Measurements from ENCODE around the gene SNX6.
A peak's percentile ranks its signal among the peaks of the same experiment; 100 is the strongest.

The SNX6 gene

GRCh38 chr14:34633742-34634141, 3.8 kb upstream of the SNX6 start:
- DNase-seq = no peak

- no peak for DNase-seq
Observed at GRCh38 chr14:34632411-34632978, 2.5 kb upstream of the SNX6 start.

DNA sequence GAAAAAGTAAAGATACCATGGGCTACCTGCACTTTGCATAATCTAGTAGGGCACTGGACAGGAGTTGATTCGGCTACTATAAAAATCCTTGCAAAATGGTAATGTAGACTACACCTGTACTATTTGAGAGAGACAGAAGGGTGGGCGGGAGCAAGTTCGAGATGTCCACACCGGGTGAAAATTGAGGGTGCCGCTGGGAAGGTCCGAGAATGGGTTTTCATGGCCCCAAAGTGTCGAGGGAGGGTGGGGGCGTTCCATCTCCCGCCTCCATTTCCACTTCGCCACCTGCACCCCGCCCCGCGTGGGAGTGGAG, 648 bp downstream of the SNX6 start:
- DNase-seq = no peak

DNA sequence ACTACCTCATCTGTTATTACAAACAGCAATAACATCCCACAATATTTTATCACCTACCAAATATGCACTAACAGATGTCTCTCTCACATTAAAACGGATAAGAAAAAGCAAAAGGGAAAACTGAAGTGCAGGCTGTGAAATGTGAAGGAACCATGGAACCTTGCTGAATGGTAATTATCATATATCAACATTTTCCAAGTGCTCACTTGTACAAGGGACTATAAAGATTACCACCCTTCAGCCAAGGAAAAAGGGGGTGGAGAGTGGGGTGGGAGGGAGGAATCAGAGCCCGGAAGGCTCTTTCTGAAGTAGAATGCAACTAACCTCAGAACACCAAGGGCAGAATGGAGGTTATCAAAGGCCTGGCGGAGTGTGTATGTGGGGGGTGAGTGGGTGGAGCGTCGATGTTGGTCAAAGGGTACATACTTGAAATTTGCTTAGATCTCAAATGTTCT, 1.2 kb downstream of the SNX6 start:
- DNase-seq = peak; percentile 26

GRCh38 chr14:34623506-34623905, 6.4 kb downstream of the SNX6 start:
- no peak for DNase-seq

DNA sequence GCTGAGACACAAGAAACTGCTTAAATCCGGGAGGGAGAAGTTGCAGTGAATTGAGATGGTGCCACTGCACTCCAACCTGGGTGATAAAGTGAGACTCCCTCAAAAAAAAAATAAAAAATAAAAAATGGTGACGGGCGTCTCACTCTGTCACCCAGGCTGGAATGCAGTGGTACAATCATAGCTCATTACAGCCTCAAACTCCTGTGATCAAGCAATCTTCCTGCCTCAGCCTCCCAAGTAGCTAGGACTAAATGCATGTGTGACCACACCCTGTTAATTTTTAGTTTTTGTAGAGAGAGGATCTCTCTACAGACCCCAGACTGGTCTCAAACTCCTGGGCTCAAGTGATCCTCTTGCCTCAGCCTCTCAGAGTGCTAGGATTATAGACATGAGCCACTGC, 9.1 kb downstream of the SNX6 start:
- no peak for DNase-seq

GRCh38 chr14:34620115-34620514, 9.8 kb downstream of the SNX6 start:
- DNase-seq = no peak

GRCh38 chr14:34619471-34619870, 10.5 kb downstream of the SNX6 start:
- no peak for DNase-seq

DNA sequence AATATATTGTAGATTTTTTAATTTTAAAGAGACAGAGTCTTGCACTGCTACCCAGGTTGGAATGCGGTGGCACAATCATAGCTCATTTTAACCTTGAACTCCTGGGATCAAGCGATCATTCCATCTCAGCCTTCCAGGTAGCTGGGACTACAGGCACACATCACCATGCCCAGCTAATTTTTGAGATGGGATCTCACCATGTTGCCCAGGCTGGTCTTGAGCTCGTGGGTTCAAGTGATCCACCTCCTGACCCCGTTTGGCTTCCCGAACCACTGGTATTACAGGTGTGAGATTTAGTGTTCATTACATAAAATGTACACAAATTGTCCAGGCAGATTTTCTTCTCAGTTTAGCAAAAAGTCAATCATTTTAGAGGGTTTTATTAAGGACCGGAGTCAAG, 13.6 kb downstream of the SNX6 start:
- DNase-seq = no peak

DNA sequence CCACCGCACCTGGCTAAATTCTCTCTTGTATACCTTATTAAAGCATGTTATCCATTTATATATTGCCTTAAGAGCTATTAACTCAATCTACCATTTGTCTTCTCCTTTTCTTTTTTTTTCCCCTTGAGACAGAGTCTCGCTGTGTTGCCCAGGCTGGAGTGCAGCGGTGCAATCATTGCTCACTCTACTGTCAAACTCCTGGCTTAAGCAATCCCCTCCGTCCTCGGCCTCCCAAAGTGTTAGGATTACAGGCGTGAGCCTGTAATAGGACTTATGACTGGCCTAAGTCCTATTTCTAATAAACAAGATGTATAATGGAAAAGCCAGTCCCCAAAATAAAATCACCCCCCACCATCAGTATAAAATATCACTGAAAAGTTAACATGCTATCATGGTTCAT, 14.4 kb downstream of the SNX6 start:
- no peak for DNase-seq

GRCh38 chr14:34614638-34615037, 15.3 kb downstream of the SNX6 start:
- no peak for DNase-seq

DNA sequence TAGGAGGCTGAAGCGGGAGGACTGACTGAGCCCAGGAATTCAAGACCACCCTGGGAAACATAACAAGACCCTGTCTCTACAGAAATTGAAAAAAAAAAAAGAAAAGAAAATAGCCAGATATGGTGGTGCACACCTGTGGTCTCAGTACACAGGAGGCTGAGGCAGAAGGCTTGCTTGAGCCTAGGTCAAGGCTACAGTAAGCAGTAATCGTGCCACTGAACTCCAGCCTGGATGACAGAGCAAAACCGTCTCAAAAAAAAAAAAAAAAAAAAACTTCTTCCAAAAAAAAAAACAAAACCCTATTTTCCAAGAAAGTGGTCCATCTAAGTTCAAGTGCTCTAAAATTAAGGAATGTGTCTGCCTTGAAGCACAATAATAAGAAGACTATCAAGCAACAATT, 19.8 kb downstream of the SNX6 start:
- no peak for DNase-seq

GRCh38 chr14:34605461-34605860, 24.5 kb downstream of the SNX6 start:
- no peak for DNase-seq

DNA sequence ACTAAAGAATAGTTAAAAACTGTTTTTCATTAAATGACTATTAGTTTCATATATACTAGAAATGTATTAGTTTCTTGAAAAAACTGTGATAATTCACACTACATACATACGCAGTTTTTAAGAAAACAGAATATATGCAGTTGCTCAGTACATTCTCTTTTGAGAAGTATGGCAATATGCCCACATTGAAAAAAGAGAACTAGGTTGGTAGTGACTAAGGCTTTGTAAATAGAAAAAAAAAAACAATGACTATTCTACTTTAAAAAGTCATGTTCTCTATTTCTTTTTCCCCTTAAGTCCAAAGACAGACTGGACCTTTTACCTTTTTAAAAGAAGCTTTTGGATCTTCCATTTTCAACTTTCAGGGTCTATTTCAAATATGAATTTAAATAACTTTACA, 25.0 kb downstream of the SNX6 start:
- DNase-seq = no peak

DNA sequence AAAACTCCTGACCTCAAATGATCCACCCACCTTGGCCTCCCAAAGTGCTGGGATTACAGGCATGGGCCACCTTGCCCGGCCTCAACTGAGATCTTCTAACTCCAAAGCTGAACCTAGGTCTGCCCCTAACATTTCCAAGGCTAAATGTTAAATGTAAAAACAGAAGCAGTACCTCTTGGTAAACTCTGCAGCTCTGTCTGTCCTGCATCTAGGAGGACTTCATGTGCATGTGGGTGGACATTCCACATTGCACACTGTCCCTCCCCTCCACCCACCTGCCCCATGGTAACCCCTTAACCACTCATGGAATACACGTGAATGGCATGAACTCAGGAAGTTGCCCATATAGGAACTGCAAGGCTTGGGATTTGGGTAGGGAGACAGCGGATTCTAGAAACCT, 33.1 kb downstream of the SNX6 start:
- no peak for DNase-seq

DNA sequence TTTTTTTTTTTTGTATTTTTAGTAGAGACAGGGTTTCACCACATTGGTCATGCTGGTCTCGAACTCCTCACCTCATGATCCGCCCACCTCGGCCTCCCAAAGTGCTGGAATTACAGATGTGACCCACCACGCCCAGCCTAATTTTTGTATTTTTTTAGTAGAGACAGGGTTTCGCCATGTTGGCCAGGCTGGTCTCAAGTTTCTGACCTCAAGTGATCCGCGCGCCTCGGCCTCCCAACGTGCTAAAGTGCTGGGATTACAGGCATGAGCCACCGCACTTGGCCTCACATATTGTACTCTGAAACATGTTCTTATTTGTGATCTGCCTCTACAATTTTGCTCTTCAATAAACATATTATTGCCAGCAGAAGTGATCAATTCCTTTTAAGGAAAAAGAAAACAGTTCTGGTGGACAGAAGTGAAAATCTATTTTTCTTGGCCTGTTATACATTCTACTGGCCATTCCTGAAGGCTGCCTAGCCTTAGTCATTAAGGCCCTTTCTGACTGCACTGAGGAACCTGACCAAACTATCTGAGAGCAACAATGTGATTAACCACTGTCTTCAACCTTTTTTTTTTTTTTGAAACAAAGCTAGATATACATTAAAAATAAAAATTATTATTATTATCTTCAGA, 36.1 kb downstream of the SNX6 start:
- DNase-seq = no peak

DNA sequence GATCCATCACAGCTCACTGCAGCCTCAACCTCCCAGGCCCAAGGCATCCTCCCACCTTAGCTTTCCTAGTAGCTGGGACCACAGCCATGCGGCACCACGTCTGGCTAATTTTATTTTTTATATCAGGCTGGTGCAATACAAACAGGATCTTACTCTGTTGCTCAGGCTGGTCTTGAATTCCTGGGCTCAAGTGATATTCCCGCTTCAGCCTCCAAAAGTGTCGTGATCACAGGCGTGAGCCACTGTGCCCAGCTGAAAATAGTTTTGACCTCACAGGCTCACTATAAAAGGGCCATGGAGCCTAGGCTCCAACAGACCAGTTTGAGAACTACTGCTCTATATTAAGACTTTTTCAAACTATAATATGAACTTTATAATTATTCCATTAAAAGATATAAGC, 37.3 kb downstream of the SNX6 start:
- DNase-seq = no peak

DNA sequence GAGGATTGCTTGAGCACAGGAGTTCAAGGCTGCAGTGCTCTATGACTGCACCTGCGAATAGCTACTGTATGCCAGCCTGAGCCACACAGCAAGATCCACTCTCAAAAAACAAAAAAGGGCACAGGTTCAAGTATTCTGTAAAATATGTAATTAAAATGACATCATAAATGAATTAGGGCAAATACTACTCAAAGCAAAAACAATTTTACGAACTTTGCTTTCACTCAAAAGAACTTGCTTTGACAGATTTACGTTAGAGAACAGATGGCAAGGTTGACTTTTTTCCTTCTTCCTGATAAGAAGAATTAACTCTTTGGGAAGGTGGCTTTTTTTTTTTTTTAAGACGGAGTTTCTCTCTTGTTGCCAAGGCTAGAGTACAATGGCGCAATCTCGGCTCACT, 46.4 kb downstream of the SNX6 start:
- no peak for DNase-seq

DNA sequence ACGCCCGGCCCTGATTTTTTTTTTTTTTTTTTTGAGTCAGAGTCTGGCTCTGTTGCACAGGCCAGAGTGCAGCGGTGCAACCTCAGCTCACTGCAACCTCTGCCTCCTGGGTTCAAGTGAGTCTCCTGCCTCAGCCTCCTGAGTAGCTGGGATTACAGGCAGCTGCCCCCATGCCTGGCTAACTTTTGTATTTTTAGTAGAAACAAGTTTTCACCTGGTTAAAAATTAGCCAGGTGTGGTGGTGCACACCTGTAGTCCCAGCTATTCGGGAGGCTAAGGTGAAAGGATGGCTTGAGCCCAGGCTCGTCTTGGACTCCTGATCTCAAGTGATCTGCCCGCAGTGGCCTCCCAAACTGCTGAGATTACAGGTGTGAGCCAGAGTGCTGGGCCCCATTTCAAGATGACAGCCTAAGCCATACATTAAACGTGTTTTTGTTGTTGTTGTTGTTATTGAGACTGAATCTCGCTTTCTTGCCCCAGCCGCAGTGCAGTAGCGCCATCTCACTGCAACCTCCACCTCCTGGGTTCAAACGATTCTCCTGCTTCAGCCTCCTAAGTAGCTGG, 47.7 kb downstream of the SNX6 start:
- DNase-seq = no peak

DNA sequence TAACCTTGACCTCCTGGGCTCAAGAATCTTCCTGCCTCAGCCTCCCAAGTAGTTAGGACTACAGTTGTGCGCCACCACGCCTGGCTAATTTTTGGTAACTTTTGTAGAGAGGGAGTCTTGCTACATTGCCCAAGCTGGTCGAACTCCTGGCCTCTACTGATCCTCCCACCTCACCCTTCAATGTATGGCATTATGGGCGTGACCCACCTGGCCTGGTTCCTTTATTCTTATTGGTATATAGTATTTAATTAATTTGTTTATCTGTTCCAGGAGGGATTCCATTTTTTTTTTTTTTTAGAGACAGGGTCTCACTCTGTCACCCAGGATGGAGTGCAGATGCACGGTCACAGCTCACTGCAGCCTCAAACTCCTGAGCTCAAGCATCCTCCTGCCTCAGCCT, 49.6 kb downstream of the SNX6 start:
- no peak for DNase-seq

- no peak for DNase-seq
Observed at GRCh38 chr14:34571771-34572170, 58.2 kb downstream of the SNX6 start.

DNA sequence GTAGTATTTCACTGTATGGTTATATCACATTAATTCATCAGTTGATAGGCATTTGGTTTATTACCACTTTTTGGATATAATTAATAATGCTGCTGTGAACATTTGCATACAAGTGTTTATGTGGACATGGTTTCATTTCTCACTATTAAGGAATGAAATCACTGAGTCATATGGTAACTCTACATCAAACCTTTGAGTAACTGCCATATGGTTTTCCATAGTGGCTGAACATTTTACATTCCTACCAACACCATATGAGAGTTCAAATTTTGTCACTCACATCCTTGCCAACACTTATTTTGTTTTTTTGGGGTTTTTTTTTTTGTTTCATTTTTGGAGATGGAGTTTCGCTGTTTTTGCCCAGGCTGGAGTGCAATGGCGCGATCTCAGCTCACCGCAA, 60.2 kb downstream of the SNX6 start:
- no peak for DNase-seq

DNA sequence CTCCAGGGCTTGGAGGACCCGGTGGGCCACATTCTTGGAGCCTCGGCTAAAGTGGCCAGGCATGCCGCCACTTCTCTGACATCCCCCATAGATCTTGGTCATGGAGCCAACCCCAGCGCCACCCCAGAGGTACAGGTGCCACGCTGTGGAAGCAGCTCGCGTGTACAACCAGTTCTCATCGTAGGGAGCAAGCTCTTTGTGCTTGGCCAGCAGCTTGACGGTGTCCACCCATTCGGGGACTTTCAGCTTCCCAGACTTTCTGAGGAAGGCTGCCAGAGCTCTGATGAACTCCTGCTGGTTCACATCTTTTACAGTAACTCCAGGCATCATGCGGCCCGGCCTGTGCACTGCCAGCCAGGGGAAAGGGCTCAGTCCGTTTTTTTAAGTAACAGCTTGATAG, 61.1 kb downstream of the SNX6 start:
- DNase-seq = no peak

DNA sequence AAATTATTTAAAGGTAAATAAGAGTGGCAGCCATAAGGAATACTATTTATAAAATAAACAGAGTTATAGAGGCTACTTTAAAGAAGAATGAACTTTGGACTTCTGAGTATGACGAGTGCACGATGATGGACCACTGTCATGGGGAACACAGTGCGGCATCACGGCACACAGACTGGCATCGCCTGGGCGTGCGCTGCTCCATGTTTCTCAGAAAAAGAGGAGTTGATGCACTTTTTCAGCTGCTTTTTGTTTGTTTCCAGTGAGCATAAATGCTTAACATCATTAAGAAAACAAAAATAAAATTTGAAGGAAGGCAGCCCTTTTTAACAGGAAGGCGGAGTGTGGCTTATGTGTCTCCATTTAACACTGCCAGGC, 67.2 kb downstream of the SNX6 start:
- DNase-seq = no peak

All from CD4-positive, alpha-beta T cell treated with Interleukin-15 for 1 hour (primary cell).